Activated CD8-positive, alpha-beta memory T cell treated with anti-CD3 and anti-CD28 coated beads, Interleukin-2, amount 10 ng/mL, durations not matched to agents 7 days and 5 days (primary cell): ENCODE measurements around the gene TMEM74B. TPM values are rescaled to one million over a fixed set of nuclear protein-coding genes. Genes with fewer than 3 reads are reported as not detected.
"Not testable (repeated sequence)": the region's sequence is repeated elsewhere in the genome, so short reads cannot be mapped to it uniquely, and the experiment has no call there.

Experiments used
- ATAC-seq: fragments of 150-1000 bp; cut with Tn5 transposase; one replicate; pipeline ENCODE4 v1.10.0; 2021; ENCODE audit warnings: moderate library complexity
- CTCF ChIA-PET: fragments of 350-600 bp; sonication (Branson Sonifier 250); formaldehyde crosslinking; loops from one replicate; lab custom pipeline; 2021; ENCODE audit warnings: antibody characterized with exemption; lab: Charles Lee
- DNase-seq: peaks from one replicate; pipeline ENCODE4 v3.0.0-alpha.2; 2020
- H3K27ac Mint-ChIP-seq: one replicate; pipeline ENCODE4 v1.8.0; 2021; ENCODE audit warnings: mild to moderate bottlenecking, mixed read lengths
- H3K27me3 Mint-ChIP-seq: one replicate; pipeline ENCODE4 v1.8.0; 2021; ENCODE audit warnings: mixed read lengths
- H3K36me3 Mint-ChIP-seq: one replicate; pipeline ENCODE4 v1.8.0; 2021; ENCODE audit warnings: mild to moderate bottlenecking, mixed read lengths
- H3K4me1 Mint-ChIP-seq: one replicate; pipeline ENCODE4 v1.8.0; 2021; ENCODE audit warnings: mixed read lengths
- H3K4me3 Mint-ChIP-seq: one replicate; pipeline ENCODE4 v1.8.0; 2021; ENCODE audit warnings: mild to moderate bottlenecking, moderate library complexity, mixed read lengths
- H3K9me3 Mint-ChIP-seq: one replicate; pipeline ENCODE4 v1.8.0; 2022; ENCODE audit warnings: low read depth, mixed read lengths
- total RNA-seq, 2 experiments: library from RNA; stranded (reverse); gene quantifications; one replicate each; pipeline ENCODE4 v1.2.3, GENCODE V29; 2021

Gene TMEM74B
- total RNA-seq: under 1 TPM; 0.45 to 0.55 TPM

DNA sequence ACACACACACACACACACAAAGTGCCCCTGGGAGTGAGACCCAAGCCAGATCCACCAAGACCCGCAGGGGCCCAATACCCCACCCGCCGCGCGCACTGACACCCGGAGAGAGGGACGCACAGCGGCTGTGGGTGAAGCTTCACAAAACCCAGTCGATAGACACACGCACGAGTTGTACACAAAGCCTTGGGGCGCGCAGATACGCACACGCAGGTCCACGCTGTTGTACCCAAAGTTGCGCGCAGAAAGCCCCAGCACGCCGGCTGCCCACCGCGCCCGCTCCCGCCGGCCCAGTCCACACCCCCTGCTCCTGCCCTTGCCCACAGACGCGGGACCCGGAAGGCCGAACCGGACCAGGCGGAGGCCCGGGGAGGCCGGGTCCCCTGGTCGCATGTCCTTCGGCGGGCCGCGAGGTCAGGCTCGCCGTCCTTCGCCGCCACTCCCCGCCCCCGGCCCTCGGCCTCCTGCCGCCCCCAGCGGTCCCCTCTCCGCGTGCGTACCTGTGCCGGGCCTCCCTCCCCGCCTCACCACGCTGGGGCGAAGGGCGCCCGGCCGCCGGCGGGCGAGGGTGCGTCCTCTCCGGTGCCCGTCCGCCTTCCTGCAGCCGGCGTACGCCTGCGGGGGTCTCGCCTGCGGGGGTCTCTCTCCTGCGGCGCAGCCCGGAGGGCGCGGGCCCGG, at the start of gene TMEM74B:
TSS of gene TMEM74B (minus strand) at position 344 of the 678 bp plus-strand sequence. CDS start 1,180 bp downstream, outside the sequence.
- Mint-ChIP-seq H3K4me1 (peaks cover 12% of the 10 kb centered on the region), H3K9me3 (no peaks in the 10 kb centered on the region), H3K27me3 (peaks cover 39% of the 10 kb centered on the region), H3K27ac (no peak within 1 kb of the TSS), H3K4me3 (peak within 1 kb of the TSS; percentile 54), H3K36me3 (no peaks in the 10 kb centered on the region)
- DNase-seq: no peak
- peak; percentile 31 for ATAC-seq
- CTCF ChIA-PET: interaction anchor here (1.6 to 1.7 kb wide), 2 partner anchors 34 to 76 kb away, joined by 5 to 6 read pairs; no protein-coding TSS in a partner anchor

DNA sequence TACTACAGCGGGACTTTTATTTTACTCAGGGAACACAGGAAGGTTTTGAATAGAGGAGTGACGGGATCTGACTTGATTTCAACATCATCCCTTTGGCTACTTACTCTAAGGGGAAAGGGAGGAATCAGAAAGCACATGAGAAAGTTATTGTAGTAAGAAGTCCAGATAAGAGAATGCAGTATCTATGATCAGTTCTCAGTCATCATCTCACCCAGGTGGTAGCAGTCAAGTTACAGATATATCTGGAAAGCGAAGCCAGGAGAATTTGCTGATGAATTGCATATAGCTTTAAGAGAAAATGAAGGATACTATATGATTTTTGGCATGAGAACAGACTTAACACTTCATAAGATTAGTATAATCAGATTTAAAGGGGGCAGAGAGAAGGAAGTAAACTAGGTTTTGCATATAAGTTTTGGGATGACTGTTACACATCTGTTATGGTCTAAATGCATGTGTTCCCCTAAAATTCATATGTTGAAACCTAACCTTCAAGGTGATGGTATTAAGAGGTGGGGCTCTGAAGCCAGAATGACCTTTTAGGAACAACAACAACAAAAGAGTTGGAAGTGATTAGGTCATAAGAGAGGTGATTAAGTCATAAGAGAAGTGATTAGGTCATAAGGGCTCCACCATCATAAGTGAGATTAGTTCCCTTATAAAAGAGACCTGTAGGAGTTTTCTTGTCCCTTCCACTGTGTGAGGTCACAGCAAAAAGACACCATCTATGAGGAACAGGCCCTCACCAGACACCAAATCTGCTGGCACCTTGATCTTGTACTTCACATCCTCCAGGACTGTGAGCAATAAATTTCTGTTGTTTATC, 47.7 kb upstream of the TMEM74B start:
- DNase-seq: no peak
- H3K4me3 Mint-ChIP-seq: no peak overlapping the region
- peaks cover 3% of the 10 kb centered on the region for H3K36me3 Mint-ChIP-seq
- no peak for ATAC-seq
- peaks cover 11% of the 10 kb centered on the region for H3K4me1 Mint-ChIP-seq
- no peaks in the 10 kb centered on the region for H3K9me3 Mint-ChIP-seq
- peaks cover 35% of the 10 kb centered on the region for H3K27me3 Mint-ChIP-seq
- H3K27ac Mint-ChIP-seq: no peak overlapping the region
- CTCF ChIA-PET: no interaction called here

DNA sequence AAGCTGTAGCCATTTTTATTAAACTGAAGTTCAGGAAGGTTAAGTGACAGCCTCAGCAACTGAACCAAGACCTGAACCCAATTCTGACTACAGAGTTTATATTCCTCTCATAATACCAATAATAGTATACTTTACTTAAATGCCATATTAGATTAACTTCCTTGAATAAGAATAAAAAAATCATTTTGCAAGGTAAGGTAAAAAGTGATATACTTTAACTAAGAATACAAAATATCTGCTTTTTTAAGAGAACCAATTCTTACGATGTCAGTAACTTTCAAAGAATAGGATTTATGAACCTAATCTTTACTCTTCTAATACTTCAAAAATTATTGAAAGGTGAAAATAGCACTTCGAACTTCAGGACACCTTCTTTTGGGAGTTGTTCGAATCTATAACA, 44.8 kb upstream of the TMEM74B start:
- Mint-ChIP-seq H3K27me3 (peaks cover 40% of the 10 kb centered on the region), H3K36me3 (no peaks in the 10 kb centered on the region), H3K27ac (no peak overlapping the region), H3K4me3 (no peak overlapping the region), H3K9me3 (no peaks in the 10 kb centered on the region), H3K4me1 (peaks cover 17% of the 10 kb centered on the region)
- DNase-seq (no peak), ATAC-seq (no peak)
- CTCF ChIA-PET: no interaction called here

DNA sequence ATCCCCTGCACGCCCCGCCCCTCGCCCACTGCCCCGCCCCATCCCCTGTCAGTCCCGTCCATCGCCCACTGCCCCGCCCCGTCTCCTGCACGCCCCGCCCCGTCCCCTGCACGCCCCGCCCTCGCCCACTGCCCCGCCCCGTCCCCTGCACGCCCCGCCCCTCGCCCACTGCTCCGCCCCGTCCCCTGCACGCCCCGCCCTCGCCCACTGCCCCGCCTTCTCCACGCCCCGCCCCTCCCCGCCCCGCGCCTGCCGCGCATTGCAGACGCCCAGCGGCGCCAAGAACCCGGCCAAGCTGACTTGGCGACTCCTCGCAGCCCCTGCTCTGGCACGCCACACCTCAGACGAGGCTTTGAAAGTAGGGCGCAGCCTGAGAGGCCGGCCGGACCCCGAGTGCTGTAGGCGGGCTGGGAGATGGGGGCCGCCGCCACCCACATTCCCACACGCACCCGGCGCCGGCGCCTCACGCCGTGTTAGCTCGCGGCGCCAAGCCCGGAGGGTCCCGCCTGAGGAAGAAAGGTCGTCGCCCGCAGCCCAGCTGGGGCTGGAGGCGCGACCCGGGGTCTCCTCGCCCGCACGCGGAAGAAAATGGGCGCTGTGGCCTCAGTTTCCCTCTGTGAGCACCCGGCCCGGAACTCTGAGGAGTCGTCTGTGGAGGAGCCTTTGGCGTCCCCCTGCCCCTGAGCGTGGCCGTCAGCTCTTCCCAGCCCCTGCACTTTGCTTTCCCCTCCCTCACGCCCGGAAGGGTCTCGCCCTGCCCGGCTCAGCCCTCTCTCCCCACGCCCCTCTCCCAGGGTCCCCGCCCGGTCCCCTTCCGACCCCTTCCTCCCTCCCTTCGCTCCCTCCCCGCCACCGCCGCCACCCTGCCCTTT, 41.2 kb upstream of the TMEM74B start, which contains the start of gene RAD21L1:
TSS of gene RAD21L1 (plus strand) at position 262 of the 872 bp plus-strand sequence. CDS start 2,410 bp downstream, outside the sequence.
- CTCF ChIA-PET: interaction anchor here (1.0 to 1.4 kb wide), 5 partner anchors 10 to 278 kb away, joined by 3 to 6 read pairs (median 3); no protein-coding TSS in a partner anchor
- peak; percentile 86 for ATAC-seq
- Mint-ChIP-seq H3K27ac (no peak within 1 kb of the TSS), H3K27me3 (peaks cover 51% of the 10 kb centered on the region), H3K9me3 (no peaks in the 10 kb centered on the region), H3K36me3 (no peaks in the 10 kb centered on the region), H3K4me3 (peak within 1 kb of the TSS; percentile 76), H3K4me1 (peaks cover 13% of the 10 kb centered on the region)
- peak; percentile 85 for DNase-seq

DNA sequence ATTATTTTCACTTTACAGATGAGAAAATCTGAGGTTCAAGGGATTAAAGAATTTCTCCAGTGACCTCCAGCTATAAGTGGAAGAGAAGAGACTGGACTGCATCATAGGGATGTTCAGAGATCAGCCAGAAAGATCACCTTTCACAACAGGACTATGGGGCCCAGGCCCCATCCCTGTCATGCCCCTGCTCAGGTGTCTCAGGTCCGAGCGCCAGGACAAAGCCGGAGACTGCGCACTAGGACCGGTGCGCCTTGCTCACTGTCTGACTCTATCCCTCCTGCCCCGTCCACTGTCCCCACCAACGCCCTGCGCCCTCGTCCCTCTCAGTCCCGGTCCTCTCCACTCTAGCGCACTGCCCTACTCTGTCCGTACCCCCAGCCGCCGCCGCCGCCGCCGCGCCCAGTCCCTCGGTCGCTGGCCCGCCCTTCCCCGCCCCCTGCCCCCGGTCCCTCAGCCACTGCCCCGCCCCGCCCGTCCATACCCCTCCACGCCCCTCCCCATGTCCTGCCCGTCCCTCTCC, 40.5 kb upstream of the TMEM74B start:
- Mint-ChIP-seq H3K36me3 (no peaks in the 10 kb centered on the region), H3K9me3 (no peaks in the 10 kb centered on the region), H3K4me3 (peak overlapping the region; percentile 55), H3K27me3 (peaks cover 52% of the 10 kb centered on the region), H3K27ac (no peak overlapping the region), H3K4me1 (peaks cover 13% of the 10 kb centered on the region)
- DNase-seq (no peak), ATAC-seq (peak; percentile 54)
- CTCF ChIA-PET: interaction anchor here (1.0 to 2.7 kb wide), 5 partner anchors 10 to 279 kb away, joined by 3 to 10 read pairs (median 3); no protein-coding TSS in a partner anchor

DNA sequence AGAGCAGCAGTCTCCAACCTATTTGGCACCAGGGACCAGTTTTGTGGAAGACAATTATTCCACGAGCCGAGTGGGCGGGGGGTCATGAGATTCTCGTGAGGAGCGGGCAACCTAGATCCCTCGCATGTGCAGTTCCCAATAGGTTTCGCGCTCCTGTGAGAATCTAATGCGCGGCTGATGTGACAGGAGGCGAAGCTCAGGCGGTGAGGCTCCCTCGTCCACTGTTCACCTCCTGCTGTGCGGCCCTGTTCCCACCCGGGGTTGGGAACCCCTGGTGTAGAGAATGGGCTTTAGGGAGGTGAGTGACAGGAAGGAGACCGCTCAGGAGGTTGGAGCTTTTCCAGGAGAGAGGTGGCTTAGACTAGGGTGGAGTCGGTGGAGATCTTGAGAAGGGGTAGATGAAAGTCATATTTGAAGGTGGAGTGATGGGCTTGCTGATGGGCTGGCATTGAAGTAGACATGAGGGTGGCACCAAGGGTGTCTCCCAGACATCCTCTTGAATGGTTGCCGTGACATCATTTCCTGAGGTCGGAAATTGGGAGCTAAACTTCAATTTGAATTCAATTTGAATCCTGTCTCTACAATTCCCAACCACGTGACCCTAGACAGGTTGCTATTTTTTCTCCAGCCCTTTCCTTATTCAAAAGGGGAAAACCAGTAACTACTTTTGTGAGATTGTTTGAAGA, 39.6 kb upstream of the TMEM74B start:
- Mint-ChIP-seq H3K4me1 (peaks cover 13% of the 10 kb centered on the region), H3K27me3 (peaks cover 55% of the 10 kb centered on the region), H3K36me3 (no peaks in the 10 kb centered on the region), H3K4me3 (no peak overlapping the region), H3K27ac (no peak overlapping the region), H3K9me3 (no peaks in the 10 kb centered on the region)
- DNase-seq (no peak), ATAC-seq (no peak)
- CTCF ChIA-PET: interaction anchor here (2.7 kb wide), 1 partner anchor 11 kb away, joined by 10 read pairs; no protein-coding TSS in a partner anchor

DNA sequence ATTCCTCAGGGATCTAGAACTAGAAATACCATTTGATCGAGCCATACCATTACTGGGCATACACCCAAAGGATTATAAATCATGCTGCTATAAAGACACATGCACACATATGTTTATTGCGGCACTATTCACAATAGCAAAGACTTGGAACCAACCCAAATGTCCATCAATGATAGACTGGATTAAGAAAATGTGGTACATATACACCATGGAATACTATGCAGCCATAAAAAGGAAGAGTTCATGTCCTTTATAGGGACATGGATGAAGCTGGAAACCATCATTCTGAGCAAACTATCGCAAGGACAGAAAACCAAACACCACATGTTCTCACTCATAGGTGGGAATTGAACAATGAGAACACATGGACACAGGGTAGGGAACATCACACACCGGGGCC, 38.0 kb upstream of the TMEM74B start:
- H3K27ac Mint-ChIP-seq, DNase-seq, H3K9me3 Mint-ChIP-seq, H3K36me3 Mint-ChIP-seq, H3K4me3 Mint-ChIP-seq, ATAC-seq: not testable (repeated sequence)
- H3K27me3 Mint-ChIP-seq: peaks cover 56% of the 10 kb centered on the region
- peaks cover 13% of the 10 kb centered on the region for H3K4me1 Mint-ChIP-seq
- CTCF ChIA-PET: interaction anchor here (2.7 kb wide), 1 partner anchor 10 kb away, joined by 10 read pairs; no protein-coding TSS in a partner anchor

DNA sequence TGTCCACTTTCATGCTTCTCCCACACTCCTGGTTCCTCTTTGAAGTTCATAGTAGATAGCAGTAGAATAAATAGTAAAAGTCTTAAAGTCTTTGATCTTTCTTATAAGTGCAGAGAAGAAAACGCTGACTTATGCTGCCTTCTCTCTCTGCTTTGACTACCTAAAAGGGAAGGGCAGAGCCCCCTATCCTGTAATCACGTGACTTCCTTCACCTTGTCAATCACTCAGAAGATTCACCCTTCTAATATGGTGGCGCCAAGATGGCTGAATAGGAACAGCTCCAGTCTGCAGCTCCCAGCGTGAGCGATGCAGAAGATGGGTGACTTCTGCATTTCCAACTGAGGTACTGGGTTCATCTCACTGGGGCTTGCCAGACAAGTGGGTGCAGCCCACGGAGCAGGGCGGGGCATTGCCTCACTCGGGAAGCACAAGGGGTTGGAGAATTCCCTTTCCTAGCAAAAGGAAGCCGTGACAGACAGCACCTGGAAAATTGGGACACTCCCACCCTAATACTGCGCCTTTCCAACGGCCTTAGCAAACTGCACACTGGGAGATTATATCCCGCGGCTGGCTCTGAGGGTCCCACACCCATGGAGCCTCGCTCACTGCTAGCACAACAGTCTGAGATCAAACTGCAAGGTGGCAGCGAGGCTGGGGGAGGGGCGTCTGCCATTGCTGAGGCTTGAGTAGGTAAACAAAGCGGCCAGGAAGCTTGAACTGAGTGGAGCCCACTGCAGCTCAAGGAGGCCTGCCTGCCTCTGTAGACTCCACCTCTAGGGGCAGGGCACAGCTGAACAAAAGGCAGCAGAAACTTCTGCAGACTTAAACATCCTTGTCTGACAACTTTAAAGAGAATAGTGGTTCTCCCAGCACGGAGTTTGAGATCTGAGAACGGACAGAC, 32.0 kb upstream of the TMEM74B start:
- CTCF ChIA-PET: interaction anchor here (0.9 to 1.3 kb wide), 2 partner anchors 9 to 260 kb away, joined by 3 read pairs; partner anchors contain the start of gene RAD21L1
- Mint-ChIP-seq H3K4me1 (peaks cover 31% of the 10 kb centered on the region), H3K27me3 (peaks cover 38% of the 10 kb centered on the region)
- H3K36me3 Mint-ChIP-seq, DNase-seq, H3K4me3 Mint-ChIP-seq, ATAC-seq, H3K9me3 Mint-ChIP-seq, H3K27ac Mint-ChIP-seq: not testable (repeated sequence)

DNA sequence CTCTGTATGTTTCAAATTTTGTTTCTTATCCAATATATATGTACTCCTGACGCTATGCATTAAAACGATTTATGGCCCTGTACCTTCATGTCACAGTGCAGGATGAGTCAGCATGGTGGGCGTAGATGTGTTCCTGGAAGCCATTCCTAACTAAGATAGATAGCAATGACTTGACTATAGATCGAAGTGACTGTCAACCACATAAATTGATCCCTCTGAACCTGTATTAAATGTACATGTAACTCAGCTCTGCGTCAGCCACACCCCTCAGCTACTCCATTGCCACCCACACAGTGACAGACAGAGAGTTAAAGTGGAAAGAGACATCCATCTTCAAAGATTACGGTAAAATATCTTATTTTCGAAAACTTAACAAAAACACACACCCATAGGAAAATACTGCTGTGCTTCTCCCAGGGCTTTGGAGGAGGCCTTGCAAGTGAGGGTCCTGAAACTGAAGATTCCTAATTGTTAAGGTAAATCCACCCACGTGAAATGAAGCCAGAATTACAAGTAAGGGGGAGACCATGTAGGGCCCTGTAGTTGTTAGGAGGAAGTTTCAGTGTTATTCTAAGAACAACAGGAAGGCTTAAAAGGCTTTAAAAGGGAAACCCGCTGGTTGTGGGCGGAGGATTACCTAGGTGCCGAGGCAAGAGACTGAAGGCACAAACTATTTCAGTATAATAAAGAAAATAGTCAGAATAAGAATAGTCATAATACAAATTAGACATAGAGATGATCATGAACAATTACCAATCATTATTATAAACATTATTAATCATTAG, 30.8 kb upstream of the TMEM74B start:
- Mint-ChIP-seq H3K9me3 (no peaks in the 10 kb centered on the region), H3K4me1 (peaks cover 31% of the 10 kb centered on the region), H3K27ac (peak overlapping the region; percentile 81), H3K36me3 (no peaks in the 10 kb centered on the region), H3K27me3 (peaks cover 30% of the 10 kb centered on the region), H3K4me3 (peak overlapping the region; percentile 16)
- ATAC-seq: peak; percentile 48
- CTCF ChIA-PET: interaction anchor here (0.6 to 1.5 kb wide), 4 partner anchors 11 to 397 kb away, joined by 3 read pairs; partner anchors contain the start of genes C20orf202, FAM110A and RAD21L1
- peak; percentile 55 for DNase-seq

DNA sequence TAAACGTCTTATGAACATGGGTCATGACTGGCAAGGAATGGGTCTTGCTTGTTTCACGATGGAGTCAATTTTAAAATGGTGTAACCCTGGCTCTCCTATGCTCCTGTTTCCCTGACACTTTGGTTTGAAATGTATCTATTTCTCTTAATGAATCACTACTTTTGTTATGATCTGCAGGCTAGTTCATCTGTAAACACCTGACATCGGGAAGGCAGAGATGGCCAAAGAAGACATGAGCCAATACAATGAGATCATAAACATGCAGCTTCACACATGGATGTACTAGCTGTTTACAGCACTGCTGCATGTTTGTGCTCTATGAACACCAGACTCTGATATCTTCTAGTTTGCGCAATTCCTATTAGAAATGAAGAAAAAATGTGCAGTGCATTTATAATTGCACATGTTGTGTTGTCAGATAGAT, 30.1 kb upstream of the TMEM74B start:
- no peaks in the 10 kb centered on the region for H3K9me3 Mint-ChIP-seq
- H3K36me3 Mint-ChIP-seq: no peaks in the 10 kb centered on the region
- H3K4me3 Mint-ChIP-seq: no peak overlapping the region
- peaks cover 27% of the 10 kb centered on the region for H3K27me3 Mint-ChIP-seq
- DNase-seq (no peak), ATAC-seq (no peak)
- CTCF ChIA-PET: interaction anchor here (0.6 to 7.1 kb wide), 6 partner anchors 11 to 397 kb away, joined by 3 to 44 read pairs (median 5); partner anchors contain the start of genes C20orf202 and FAM110A
- H3K4me1 Mint-ChIP-seq: peaks cover 31% of the 10 kb centered on the region
- no peak overlapping the region for H3K27ac Mint-ChIP-seq
